ENCODE data around the gene HOXD12. TPM values are rescaled to one million over a fixed set of nuclear protein-coding genes. Genes with fewer than 3 reads are reported as not detected.

Gene HOXD12
- total RNA-seq, 2 experiments from 2014 or later, result not detected

- H3K4me1 ChIP-seq (ENCODE audit: insufficient read depth, low read length), result peaks cover 20% of the 10 kb centered on the region
- TF ChIP-seq, protein P1, sequence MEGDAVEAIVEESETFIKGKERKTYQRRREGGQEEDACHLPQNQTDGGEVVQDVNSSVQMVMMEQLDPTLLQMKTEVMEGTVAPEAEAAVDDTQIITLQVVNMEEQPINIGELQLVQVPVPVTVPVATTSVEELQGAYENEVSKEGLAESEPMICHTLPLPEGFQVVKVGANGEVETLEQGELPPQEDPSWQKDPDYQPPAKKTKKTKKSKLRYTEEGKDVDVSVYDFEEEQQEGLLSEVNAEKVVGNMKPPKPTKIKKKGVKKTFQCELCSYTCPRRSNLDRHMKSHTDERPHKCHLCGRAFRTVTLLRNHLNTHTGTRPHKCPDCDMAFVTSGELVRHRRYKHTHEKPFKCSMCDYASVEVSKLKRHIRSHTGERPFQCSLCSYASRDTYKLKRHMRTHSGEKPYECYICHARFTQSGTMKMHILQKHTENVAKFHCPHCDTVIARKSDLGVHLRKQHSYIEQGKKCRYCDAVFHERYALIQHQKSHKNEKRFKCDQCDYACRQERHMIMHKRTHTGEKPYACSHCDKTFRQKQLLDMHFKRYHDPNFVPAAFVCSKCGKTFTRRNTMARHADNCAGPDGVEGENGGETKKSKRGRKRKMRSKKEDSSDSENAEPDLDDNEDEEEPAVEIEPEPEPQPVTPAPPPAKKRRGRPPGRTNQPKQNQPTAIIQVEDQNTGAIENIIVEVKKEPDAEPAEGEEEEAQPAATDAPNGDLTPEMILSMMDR (IDR thresholded peaks at IDR 0.05), result no peak
- peaks cover 22% of the 10 kb centered on the region for H3K4me1 Mint-ChIP-seq (ENCODE audit: low read depth)
- peaks cover 41 to 54% of the 10 kb centered on the region in 2 experiments for H3K9me3 ChIP-seq (ENCODE audit: control insufficient read depth in 1 of 2, insufficient read depth in 1 of 2, low read length in 2 of 2)
- no peak overlapping the region for H3K4me3 Mint-ChIP-seq
- DNase-seq, result no peak
- intact Hi-C loops (cut with DNase I, micrococcal nuclease), result loop anchor here in 1 of 2 experiments (5.0 kb wide), 1 partner anchor 36 kb away; no protein-coding TSS in a partner anchor
- H3K27ac ChIP-seq (ENCODE audit: low read depth in 1 of 2, low read length in 2 of 2), result no peak overlapping the region
- peaks cover 16% of the 10 kb centered on the region for H3K9me3 Mint-ChIP-seq
- H3K27ac Mint-ChIP-seq, result no peak overlapping the region
- H3K36me3 Mint-ChIP-seq (ENCODE audit: low read depth), result peaks cover 27% of the 10 kb centered on the region
- ATAC-seq (ENCODE audit: poor library complexity), result no peak
- CTCF ChIA-PET, result interaction anchor here (1.3 kb wide), 1 partner anchor 21 kb away, joined by 3 read pairs; no protein-coding TSS in a partner anchor
- no peak overlapping the region for H3K4me3 ChIP-seq (ENCODE audit: low read length)
- H3K27me3 ChIP-seq (ENCODE audit: control insufficient read depth in 1 of 2, insufficient read depth in 2 of 2, low read length in 2 of 2), result peaks cover 84 to 92% of the 10 kb centered on the region in 2 experiments
- peaks cover 88% of the 10 kb centered on the region for H3K27me3 Mint-ChIP-seq
- POLR2A ChIA-PET, result no interaction called here
- H3K36me3 ChIP-seq (ENCODE audit: insufficient read depth, low read length), result no peaks in the 10 kb centered on the region
Observed at GRCh38 chr2:176076796-176077195, 22.8 kb upstream of the HOXD12 start.

- CTCF ChIA-PET, result no interaction called here
- Mint-ChIP-seq H3K9me3 (peaks cover 19% of the 10 kb centered on the region), H3K27me3 (peaks cover 86% of the 10 kb centered on the region), H3K36me3 (ENCODE audit: low read depth) (peaks cover 39% of the 10 kb centered on the region), H3K27ac (peak overlapping the region; percentile 83), H3K4me1 (ENCODE audit: low read depth) (peaks cover 24% of the 10 kb centered on the region), H3K4me3 (peak overlapping the region; percentile 73)
- Histone ChIP-seq H3K4me1 (ENCODE audit: insufficient read depth, low read length) (peaks cover 30% of the 10 kb centered on the region), H3K27ac (ENCODE audit: low read depth in 1 of 2, low read length in 2 of 2) (no peak overlapping the region), H3K27me3 (ENCODE audit: control insufficient read depth in 1 of 2, insufficient read depth in 2 of 2, low read length in 2 of 2) (peaks cover 85 to 92% of the 10 kb centered on the region in 2 experiments), H3K36me3 (ENCODE audit: insufficient read depth, low read length) (no peaks in the 10 kb centered on the region), H3K9me3 (ENCODE audit: control insufficient read depth in 1 of 2, insufficient read depth in 1 of 2, low read length in 2 of 2) (peaks cover 50 to 73% of the 10 kb centered on the region in 2 experiments), H3K4me3 (ENCODE audit: low read length) (no peak overlapping the region)
- POLR2A ChIA-PET, result no interaction called here
- intact Hi-C loops (cut with DNase I, micrococcal nuclease), result loop anchor here in 1 of 2 experiments (5.0 kb wide), 1 partner anchor 34 kb away; no protein-coding TSS in a partner anchor
- TF ChIP-seq, protein P1 (IDR thresholded peaks at IDR 0.05), result no peak
- DNase-seq (no peak), ATAC-seq (ENCODE audit: poor library complexity) (no peak)
Observed at GRCh38 chr2:176078541-176079284, 20.9 kb upstream of the HOXD12 start.

- Histone ChIP-seq H3K27me3 (ENCODE audit: control insufficient read depth in 1 of 2, insufficient read depth in 2 of 2, low read length in 2 of 2) (peaks cover 85 to 92% of the 10 kb centered on the region in 2 experiments), H3K36me3 (ENCODE audit: insufficient read depth, low read length) (no peaks in the 10 kb centered on the region), H3K27ac (ENCODE audit: low read depth in 1 of 2, low read length in 2 of 2) (no peak overlapping the region), H3K9me3 (ENCODE audit: control insufficient read depth in 1 of 2, insufficient read depth in 1 of 2, low read length in 2 of 2) (peaks cover 57 to 80% of the 10 kb centered on the region in 2 experiments), H3K4me1 (ENCODE audit: insufficient read depth, low read length) (peaks cover 30% of the 10 kb centered on the region), H3K4me3 (ENCODE audit: low read length) (no peak overlapping the region)
- Mint-ChIP-seq H3K9me3 (peaks cover 19% of the 10 kb centered on the region), H3K4me1 (ENCODE audit: low read depth) (peaks cover 29% of the 10 kb centered on the region), H3K36me3 (ENCODE audit: low read depth) (peaks cover 43% of the 10 kb centered on the region), H3K27ac (peak overlapping the region; percentile 83), H3K27me3 (peaks cover 86% of the 10 kb centered on the region), H3K4me3 (peak overlapping the region; percentile 73)
- intact Hi-C loops (cut with DNase I, micrococcal nuclease), result loop anchor here in 1 of 2 experiments (5.0 kb wide), 1 partner anchor 33 kb away; no protein-coding TSS in a partner anchor
- ATAC-seq (ENCODE audit: poor library complexity), result no peak
- ChIA-PET CTCF (no interaction called here), POLR2A (no interaction called here)
- TF ChIP-seq, protein P1 (IDR thresholded peaks at IDR 0.05), result no peak
- DNase-seq, result no peak
Observed at GRCh38 chr2:176079285-176079830, 20.2 kb upstream of the HOXD12 start.

Data from CD4-positive, alpha-beta T cell (primary cell).